ENCODE measurements around the gene SLC35D3.
"Not testable (repeated sequence)": the region's sequence is repeated elsewhere in the genome, so short reads cannot be mapped to it uniquely, and the experiment has no call there.

Gene SLC35D3

GRCh38 chr6:136967876-136968752, 46.0 kb downstream of the SLC35D3 start:
- DNase-seq: peak; percentile 90

DNA sequence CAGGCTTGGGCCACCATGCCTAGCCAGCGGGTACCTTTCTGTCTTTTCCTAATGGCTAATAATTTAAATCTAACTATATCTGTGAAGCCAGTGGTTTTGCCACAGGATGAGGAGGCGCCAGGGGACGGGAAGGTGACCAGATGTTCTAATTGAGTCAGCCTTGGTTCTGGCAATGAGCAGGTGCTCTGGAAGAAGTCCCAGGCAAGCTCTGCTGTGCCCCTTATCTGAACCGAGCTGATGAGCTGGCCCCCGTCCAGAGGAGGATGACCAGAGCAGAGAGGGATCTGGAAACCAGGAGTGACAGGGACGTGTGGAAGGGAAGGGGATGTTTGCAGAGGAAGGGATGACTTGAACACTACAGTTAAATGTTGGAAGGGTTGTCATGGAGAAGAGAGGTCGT, 46.7 kb downstream of the SLC35D3 start:
- no peak for DNase-seq

DNA sequence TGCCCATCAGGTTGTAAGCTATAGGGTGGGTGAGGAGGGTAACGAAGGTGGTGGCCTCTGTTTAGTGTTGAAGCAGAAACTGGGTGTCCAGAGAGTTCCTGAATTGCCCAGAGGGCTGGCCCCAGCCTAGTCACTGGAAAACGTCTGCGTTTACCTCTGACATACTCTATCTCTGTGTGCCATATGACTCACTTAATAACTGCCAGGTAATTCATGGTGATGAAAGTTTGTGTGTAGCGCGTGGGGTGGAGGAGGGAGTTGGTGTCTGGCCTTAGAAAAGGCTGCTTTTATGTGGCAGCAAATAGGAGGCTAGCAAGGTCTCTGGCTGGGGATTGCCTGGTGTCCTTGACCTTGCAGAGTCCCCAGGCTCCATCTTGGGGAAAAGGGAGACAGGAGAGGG, 47.3 kb downstream of the SLC35D3 start:
- DNase-seq: no peak

DNA sequence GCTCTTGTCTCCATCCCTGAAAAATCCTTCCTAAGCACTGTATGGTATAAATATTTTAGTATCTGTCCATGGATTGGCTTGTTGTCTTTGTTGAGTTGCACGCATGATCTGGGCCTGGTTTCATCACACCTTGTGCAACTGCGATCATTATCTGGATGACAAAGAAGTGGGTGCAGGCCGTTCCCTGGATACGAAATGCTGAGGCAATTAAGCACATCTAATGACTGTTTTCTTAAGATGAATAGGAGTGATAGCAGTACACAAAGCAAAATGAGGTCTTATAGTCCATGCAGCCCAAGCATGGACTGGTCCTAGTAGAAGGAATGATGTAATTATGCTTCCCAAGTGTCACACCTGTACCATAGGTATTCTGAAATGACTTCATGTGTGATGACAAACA, 47.8 kb downstream of the SLC35D3 start:
- peak; percentile 44 for DNase-seq

- no peak for DNase-seq
These were observed 49.5 kb downstream of the SLC35D3 start for GRCh38 chr6:136971609-136972008.

DNA sequence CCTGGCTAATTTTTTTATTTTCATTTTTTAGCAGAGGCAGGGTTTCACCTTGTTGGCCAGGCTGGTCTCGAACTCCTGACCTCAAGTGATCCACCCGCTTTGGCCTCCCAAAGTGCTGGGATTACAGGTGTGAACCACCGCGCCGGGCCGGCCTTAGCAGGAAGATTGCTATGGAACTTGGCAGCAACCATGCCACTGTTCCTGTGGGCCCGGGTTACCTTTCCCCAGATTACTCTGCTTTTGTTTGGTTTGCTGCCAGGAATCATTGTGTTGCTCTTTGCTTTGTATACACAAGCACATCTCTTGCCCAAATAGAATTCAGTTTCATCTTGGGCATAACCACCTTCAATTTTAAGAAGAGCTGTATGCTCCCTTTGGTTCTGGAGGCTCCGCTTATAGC, 51.7 kb downstream of the SLC35D3 start:
- not testable (repeated sequence) for DNase-seq

All from hematopoietic multipotent progenitor cell treated with erythropoietin and hydrocortisone succinate and interleukin-3 and kit ligand, for 6 days (in vitro differentiated cells).